HepG2 (cell line): ENCODE measurements around the gene CDK14. TPM values are rescaled to one million over a fixed set of nuclear protein-coding genes. Genes with fewer than 3 reads are reported as not detected.

ENCODE experiments used
- ATAC-seq: fragments of 200-7000 bp; cut with Tn5 transposase; 3 replicates; pipeline ENCODE4 v1.9.1; 2020; ENCODE audit warnings: mild to moderate bottlenecking, moderate library complexity
- BruUV-seq: library from RNA; stranded (reverse); fragments of 400-500 nt; replicated peaks from 2 replicates; lab custom pipeline; 2021; lab: Mats Ljungman, UMichigan
- CTCF ChIA-PET: fragments of 300-600 bp; formaldehyde crosslinking; extraction: SDS; loops from one replicate; lab custom pipeline; 2021; ENCODE audit warnings: low total read pairs, inconsistent platforms, low intra/inter-chr PET ratio; lab: Yijun Ruan, JAX
- POLR2A ChIA-PET: fragments of 350-600 bp; sonication (Branson Sonifier 250); formaldehyde crosslinking; loops from one replicate; lab custom pipeline; 2020; ENCODE audit warnings: antibody characterized with exemption, inconsistent platforms; lab: Yijun Ruan, JAX
- DNase-seq: peaks from one replicate; pipeline ENCODE4 v3.0.0-alpha.2; 2015; ENCODE audit warnings: low spot score
- FAIRE-seq: peaks from 3 replicates; lab custom pipeline; 2011; peaks lifted over from hg19 to GRCh38; lab: Jason Lieb, UNC
- H2AFZ ChIP-seq: one replicate; pipeline ENCODE4 v1.6.1; 2011; ENCODE audit warnings: low read length, inconsistent platforms
- H3K27ac ChIP-seq: fragments of 300-600 bp; 3 replicates; pipeline ENCODE4 v1.8.0; 2011; ENCODE audit warnings: mixed run types, mild to moderate bottlenecking, mixed read lengths, low read length, inconsistent platforms; ENCODE audit not compliant: insufficient read depth; ENCODE audit errors: extremely low read length
- H3K27me3 ChIP-seq, 2 experiments: fragments of 200-600 bp in 1 of 2; 2 replicates in 1 of 2; 3 replicates in 1 of 2; pipeline versions ENCODE4 v1.6.0 to v1.8.0; 2011; ENCODE audit warnings: low read length in 2 of 2, mild to moderate bottlenecking in 2 of 2, moderate library complexity in 2 of 2, inconsistent platforms in 1 of 2; ENCODE audit not compliant: insufficient read depth in 2 of 2, control insufficient read depth in 1 of 2
- H3K36me3 ChIP-seq, 2 experiments: fragments of 200-600 bp in 1 of 2; replicated peaks in 1 of 2; 2 replicates in 1 of 2; 3 replicates in 1 of 2; pipeline versions ENCODE4 v1.5.1 to v1.8.0; 2011; ENCODE audit warnings: low read length in 2 of 2, inconsistent platforms in 1 of 2; ENCODE audit not compliant: insufficient read depth in 2 of 2, control insufficient read depth in 1 of 2
- H3K4me1 ChIP-seq: 2 replicates; pipeline ENCODE4 v1.5.1; 2012; ENCODE audit warnings: low read length, inconsistent platforms; ENCODE audit not compliant: insufficient read depth
- H3K4me2 ChIP-seq: 2 replicates; pipeline ENCODE4 v1.6.0; 2011; ENCODE audit warnings: low read depth, low read length, inconsistent platforms
- H3K4me3 ChIP-seq, 3 experiments: fragments of 200-600 bp in 1 of 3; sonication (generic), shearing (Covaris generic) in 1 of 3; replicated peaks in 1 of 3; 2 replicates each; pipeline ENCODE4 v1.5.1; 2011 to 2016; ENCODE audit warnings: low read length in 3 of 3, inconsistent platforms in 2 of 3, low read depth in 2 of 3, mild to moderate bottlenecking in 2 of 3, control low read depth in 1 of 3, mixed read lengths in 1 of 3; ENCODE audit not compliant: insufficient read depth in 1 of 3
- H3K79me2 ChIP-seq: one replicate; pipeline ENCODE4 v1.6.1; 2011; ENCODE audit warnings: low read length, inconsistent platforms; ENCODE audit not compliant: insufficient read depth
- H3K9ac ChIP-seq: 2 replicates; pipeline ENCODE4 v1.6.0; 2011; ENCODE audit warnings: mild to moderate bottlenecking, low read depth, low read length, inconsistent platforms; ENCODE audit not compliant: insufficient read depth
- H3K9me3 ChIP-seq: 2 replicates; pipeline ENCODE4 v1.5.1; 2012; ENCODE audit warnings: mild to moderate bottlenecking, low read length
- H4K20me1 ChIP-seq: 2 replicates; pipeline ENCODE4 v1.6.0; 2011; ENCODE audit warnings: inconsistent platforms, mild to moderate bottlenecking, low read length, moderate library complexity; ENCODE audit not compliant: insufficient read depth
- IRF1 ChIP-seq: sonication (generic); formaldehyde crosslinking; IDR thresholded peaks from 2 replicates; pipeline ENCODE4 v1.4.0; 2020; ENCODE audit warnings: low read depth, mild to moderate bottlenecking, missing genetic modification reagents
- SPEN ChIP-seq: sonication (generic); formaldehyde crosslinking; IDR thresholded peaks from 2 replicates; pipeline ENCODE4 v1.5.1; 2020; ENCODE audit warnings: low read depth, mild to moderate bottlenecking, missing genetic modification reagents
- ZNF3 ChIP-seq: IDR thresholded peaks from 2 replicates; pipeline ENCODE4 v1.7.0; 2017; ENCODE audit warnings: inconsistent platforms
- ZNF574 ChIP-seq: sonication (generic); formaldehyde crosslinking; IDR thresholded peaks from 2 replicates; pipeline ENCODE4 v1.4.0; 2020; ENCODE audit warnings: missing genetic modification reagents
- WGBS: methylation state at CpG from one replicate; pipeline ENCODE4 v1.1.6; 2017; ENCODE audit warnings: low lambda C conversion rate; 5-methylcytosine and 5-hydroxymethylcytosine counted together
- in situ Hi-C: cut with HindIII; loops from 2 replicates; pipeline ENCODE4 v1.10.0; 2017; ENCODE audit warnings: low pct_unique_long_range_greater_than_20kb; ENCODE audit not compliant: extremely low pct_ligation_motif_present
- intact Hi-C: fragments of 100-400 bp; cut with micrococcal nuclease; formaldehyde crosslinking; loops from one replicate; pipeline ENCODE4 v1.10.0; 2022; ENCODE audit not compliant: unreplicated experiment
- polyA plus RNA-seq, 8 experiments: library from polyadenylated mRNA; depleted of rRNA in 3 of 8; stranded (reverse) in 7 of 8; unstranded in 1 of 8; fragments of >200 nt; fragmentation: Illumina TruSeq in 4 of 8; extraction: Trizol in 4 of 8; gene quantifications; 2 replicates each; pipeline versions ENCODE4 v1.2.1 to v1.2.3, GENCODE V29; 2011 to 2016; ENCODE audit warnings: low read depth in 4 of 8, missing spikeins in 1 of 8, mixed read lengths in 1 of 8; ENCODE audit not compliant: insufficient read depth in 1 of 8
- total RNA-seq, 5 experiments: library from RNA; depleted of rRNA; stranded (reverse); fragments of >200 nt; fragmentation: Illumina TruSeq; extraction: Trizol; gene quantifications; 2 replicates each; pipeline ENCODE4 v1.2.3, GENCODE V29; 2016; ENCODE audit warnings: low read depth in 1 of 5

CDK14 gene
- total and polyA plus RNA-seq, 2 of the 13 experiments (the other 11 are each of a cell fraction or from before 2014, with no cell fraction given): 0.26 to 0.71 TPM

- TF ChIP-seq ZNF574 (CRISPR knock-in tag): no peak
- TF ChIP-seq, all 625 proteins: peak for 0
These were observed 81.6 kb downstream of the CDK14 start (continued) for GRCh38 chr7:90677486-90678404.

GRCh38 chr7:90678986-90679385, 82.9 kb downstream of the CDK14 start:
- H3K27ac ChIP-seq: no peak overlapping the region
- H3K4me1 ChIP-seq: no peaks in the 10 kb centered on the region
- intact Hi-C loops (no loop called here), in situ Hi-C loops (no loop called here)
- H2AFZ ChIP-seq: no peak overlapping the region
- H3K4me3 ChIP-seq: no peak overlapping the region
- DNase-seq (no peak), FAIRE-seq (no peak), ATAC-seq (no peak)
- no peaks in the 10 kb centered on the region for H3K79me2 ChIP-seq
- POLR2A ChIA-PET: no interaction called here
- H3K4me2 ChIP-seq: no peak overlapping the region
- WGBS: 3% methylated on average over 3 of the region's 3 CpGs
- BruUV-seq: no TSS peak
- H3K9ac ChIP-seq: no peak overlapping the region
- no peaks in the 10 kb centered on the region for H3K9me3 ChIP-seq
- H3K27me3 ChIP-seq: no peaks in the 10 kb centered on the region
- no peaks in the 10 kb centered on the region for H4K20me1 ChIP-seq
- TF ChIP-seq ZNF3 (CRISPR knock-in tag): no peak
- no peak for TF ChIP-seq SPEN (CRISPR knock-in tag)
- TF ChIP-seq IRF1 (CRISPR knock-in tag): no peak
- CTCF ChIA-PET: no interaction called here
- H3K36me3 ChIP-seq: no peaks in the 10 kb centered on the region
